Mesenchymal stem cell (in vitro differentiated cells and primary cell): ENCODE data around the gene CYP19A1.

ENCODE experiments used
- DNase-seq: peaks from one replicate; pipeline ENCODE4 v3.0.0-alpha.2; 2013
- H2AFZ ChIP-seq: one replicate; pipeline ENCODE4 v1.6.1; 2013; ENCODE audit warnings: low read depth, mild to moderate bottlenecking, control low read depth, inconsistent platforms, low read length, moderate library complexity
- H2AK5ac ChIP-seq: 2 replicates; pipeline ENCODE4 v1.6.1; 2013; ENCODE audit warnings: low read length, moderate library complexity, mild to moderate bottlenecking, inconsistent platforms; ENCODE audit not compliant: severe bottlenecking
- H2BK120ac ChIP-seq: one replicate; pipeline ENCODE4 v1.6.1; 2013; ENCODE audit warnings: low read depth, mild to moderate bottlenecking, inconsistent platforms, low read length, moderate library complexity
- H2BK12ac ChIP-seq, 2 experiments: one replicate each; pipeline ENCODE4 v1.6.1; 2013; ENCODE audit warnings: inconsistent platforms in 2 of 2, low read length in 2 of 2, mild to moderate bottlenecking in 2 of 2, moderate library complexity in 2 of 2, control low read depth in 1 of 2
- H2BK15ac ChIP-seq: one replicate; pipeline ENCODE4 v1.6.1; 2013; ENCODE audit warnings: mild to moderate bottlenecking, low read depth, inconsistent platforms; ENCODE audit not compliant: poor library complexity, severe bottlenecking
- H2BK5ac ChIP-seq: 2 replicates; pipeline ENCODE4 v1.6.1; 2013; ENCODE audit warnings: low read depth, mild to moderate bottlenecking, low read length, control low read depth, inconsistent platforms; ENCODE audit not compliant: poor library complexity, severe bottlenecking
- H3K14ac ChIP-seq, 2 experiments: one replicate each; pipeline ENCODE4 v1.6.1; 2013; ENCODE audit warnings: inconsistent platforms in 2 of 2, low read length in 2 of 2, control low read depth in 1 of 2, mild to moderate bottlenecking in 1 of 2, moderate library complexity in 1 of 2
- H3K18ac ChIP-seq, 2 experiments: one replicate each; pipeline ENCODE4 v1.6.1; 2013; ENCODE audit warnings: inconsistent platforms in 2 of 2, low read length in 2 of 2, control low read depth in 1 of 2, low read depth in 1 of 2, mild to moderate bottlenecking in 1 of 2
- H3K23ac ChIP-seq, 2 experiments: one replicate each; pipeline ENCODE4 v1.6.1; 2013; ENCODE audit warnings: inconsistent platforms in 2 of 2, low read length in 2 of 2, mild to moderate bottlenecking in 2 of 2, moderate library complexity in 2 of 2, control low read depth in 1 of 2
- H3K27ac ChIP-seq: 2 replicates; pipeline ENCODE4 v1.5.1; 2013; ENCODE audit warnings: mild to moderate bottlenecking, moderate library complexity, low read length, control low read depth, inconsistent platforms; ENCODE audit not compliant: poor library complexity, severe bottlenecking
- H3K27me3 ChIP-seq, 2 experiments: 2 replicates each; pipeline versions ENCODE4 v1.6.1 to v1.7.0; 2013; ENCODE audit warnings: low read length in 2 of 2, mild to moderate bottlenecking in 2 of 2, moderate library complexity in 2 of 2, control low read depth in 1 of 2, inconsistent platforms in 1 of 2; ENCODE audit not compliant: control insufficient read depth in 1 of 2, insufficient read depth in 1 of 2
- H3K36me3 ChIP-seq, 2 experiments: 2 replicates each; pipeline versions ENCODE4 v1.6.1 to v1.7.0; 2013; ENCODE audit warnings: low read length in 2 of 2, control low read depth in 1 of 2, inconsistent platforms in 1 of 2, low read depth in 1 of 2, mild to moderate bottlenecking in 1 of 2; ENCODE audit not compliant: insufficient read depth in 2 of 2, control insufficient read depth in 1 of 2
- H3K4ac ChIP-seq, 2 experiments: one replicate each; pipeline ENCODE4 v1.6.1; 2013; ENCODE audit warnings: inconsistent platforms in 2 of 2, low read length in 2 of 2, mild to moderate bottlenecking in 2 of 2, moderate library complexity in 2 of 2, control low read depth in 1 of 2, low read depth in 1 of 2
- H3K4me1 ChIP-seq: 2 replicates; pipeline ENCODE4 v1.6.1; 2013; ENCODE audit warnings: low read depth, low read length, control low read depth; ENCODE audit not compliant: control insufficient read depth, insufficient read depth
- H3K4me2 ChIP-seq: 2 replicates; pipeline ENCODE4 v1.6.1; 2013; ENCODE audit warnings: low read length, mild to moderate bottlenecking, inconsistent platforms; ENCODE audit not compliant: poor library complexity, severe bottlenecking
- H3K4me3 ChIP-seq, 2 experiments: 2 replicates each; pipeline versions ENCODE4 v1.5.1 to v1.7.0; 2013; ENCODE audit warnings: low read length in 2 of 2, mild to moderate bottlenecking in 2 of 2, control low read depth in 1 of 2, low read depth in 1 of 2; ENCODE audit not compliant: insufficient read depth in 1 of 2
- H3K79me1 ChIP-seq: replicated peaks from 2 replicates; pipeline ENCODE4 v1.6.1; 2013; ENCODE audit warnings: mild to moderate bottlenecking, control low read depth, low read length, inconsistent platforms; ENCODE audit not compliant: poor library complexity, severe bottlenecking
- H3K9ac ChIP-seq: 2 replicates; pipeline ENCODE4 v1.7.0; 2013; ENCODE audit warnings: mild to moderate bottlenecking, low read length, moderate library complexity
- H3K9me3 ChIP-seq: 2 replicates; pipeline ENCODE4 v1.7.0; 2013; ENCODE audit warnings: mild to moderate bottlenecking, low read length; ENCODE audit not compliant: control insufficient read depth
- H4K8ac ChIP-seq: one replicate; pipeline ENCODE4 v1.6.1; 2013; ENCODE audit warnings: inconsistent platforms, mild to moderate bottlenecking, low read length, moderate library complexity
- H4K91ac ChIP-seq: one replicate; pipeline ENCODE4 v1.6.1; 2013; ENCODE audit warnings: mild to moderate bottlenecking, low read length, inconsistent platforms
- WGBS: methylation state at CpG from one replicate; pipeline ENCODE4 v1.1.7; 2013; ENCODE audit warnings: mixed read lengths; 5-methylcytosine and 5-hydroxymethylcytosine counted together

Gene CYP19A1

GRCh38 chr15:51265037-51265555, 73.3 kb downstream of the CYP19A1 start:
- Histone ChIP-seq H2BK12ac (no peak overlapping the region), H3K9me3 (no peaks in the 10 kb centered on the region)
- WGBS = 83% methylated on average over 5 of the region's 5 CpGs

GRCh38 chr15:51263726-51264125, 74.7 kb downstream of the CYP19A1 start:
- DNase-seq = no peak
- Histone ChIP-seq H3K9me3 (no peaks in the 10 kb centered on the region), H3K9ac (no peak overlapping the region), H2BK120ac (no peak overlapping the region), H3K36me3 (no peaks in the 10 kb centered on the region), H3K27me3 (peaks cover 0 to 51% of the 10 kb centered on the region in 2 experiments), H2AFZ (no peak overlapping the region), H4K8ac (no peak overlapping the region), H2BK5ac (no peak overlapping the region), H3K79me1 (no peaks in the 10 kb centered on the region), H2BK15ac (no peak overlapping the region), H3K27ac (no peak overlapping the region), H3K4me2 (no peak overlapping the region), H3K23ac (no peak overlapping the region), H2BK12ac (no peak overlapping the region), H4K91ac (no peak overlapping the region), H3K4me3 (no peak overlapping the region), H3K4me1 (peaks cover 7% of the 10 kb centered on the region), H2AK5ac (no peak overlapping the region), H3K14ac (no peak overlapping the region), H3K18ac (no peak overlapping the region), H3K4ac (no peak overlapping the region)

More at GRCh38 chr15:51265037-51265555, 73.3 kb downstream of the CYP19A1 start:
- Histone ChIP-seq H3K14ac (peak overlapping the region in 1 of 2 experiments; percentile 41), H3K4ac (no peak overlapping the region), H3K4me1 (peaks cover 7% of the 10 kb centered on the region), H2BK5ac (no peak overlapping the region), H3K18ac (peak overlapping the region in 1 of 2 experiments; percentile 2), H3K4me2 (no peak overlapping the region), H3K79me1 (no peaks in the 10 kb centered on the region), H3K9ac (no peak overlapping the region), H3K4me3 (no peak overlapping the region), H4K91ac (no peak overlapping the region), H3K23ac (peak overlapping the region in 1 of 2 experiments; percentile 89), H3K36me3 (no peaks in the 10 kb centered on the region), H3K27me3 (peaks cover 0 to 56% of the 10 kb centered on the region in 2 experiments), H3K27ac (no peak overlapping the region), H4K8ac (no peak overlapping the region), H2BK15ac (no peak overlapping the region), H2AK5ac (no peak overlapping the region), H2BK120ac (no peak overlapping the region), H2AFZ (no peak overlapping the region)
- DNase-seq = no peak

- no peak overlapping the region for H3K4ac ChIP-seq
- H2BK15ac ChIP-seq = no peak overlapping the region
- H3K9me3 ChIP-seq = no peaks in the 10 kb centered on the region
- no peak for DNase-seq
- H2AFZ ChIP-seq = no peak overlapping the region
- peaks cover under 1 to 47% of the 10 kb centered on the region in 2 experiments for H3K27me3 ChIP-seq
- H3K27ac ChIP-seq = no peak overlapping the region
- H3K9ac ChIP-seq = no peak overlapping the region
- no peak overlapping the region for H3K23ac ChIP-seq
- H3K36me3 ChIP-seq = no peaks in the 10 kb centered on the region
- no peak overlapping the region for H2BK12ac ChIP-seq
- no peak overlapping the region for H3K4me3 ChIP-seq
- 59% methylated on average over 3 of the region's 3 CpGs for WGBS
- H3K14ac ChIP-seq = no peak overlapping the region
- H3K79me1 ChIP-seq = no peaks in the 10 kb centered on the region
- H3K18ac ChIP-seq = no peak overlapping the region
- no peak overlapping the region for H2AK5ac ChIP-seq
- H2BK5ac ChIP-seq = no peak overlapping the region
- H3K4me1 ChIP-seq = peaks cover 7% of the 10 kb centered on the region
- no peak overlapping the region for H2BK120ac ChIP-seq
- no peak overlapping the region for H4K8ac ChIP-seq
- H4K91ac ChIP-seq = no peak overlapping the region
- H3K4me2 ChIP-seq = no peak overlapping the region
Observed at GRCh38 chr15:51263116-51263515, 75.3 kb downstream of the CYP19A1 start.

GRCh38 chr15:51262463-51262862, 75.9 kb downstream of the CYP19A1 start:
- no peaks in the 10 kb centered on the region for H3K79me1 ChIP-seq
- H3K4me1 ChIP-seq = peaks cover 6% of the 10 kb centered on the region
- H3K23ac ChIP-seq = no peak overlapping the region
- no peak overlapping the region for H2BK15ac ChIP-seq
- H3K36me3 ChIP-seq = no peaks in the 10 kb centered on the region
- no peaks in the 10 kb centered on the region for H3K9me3 ChIP-seq
- DNase-seq = no peak
- H3K9ac ChIP-seq = no peak overlapping the region
- H4K8ac ChIP-seq = no peak overlapping the region
- H2AK5ac ChIP-seq = no peak overlapping the region
- no peak overlapping the region for H3K4me3 ChIP-seq
- no peak overlapping the region for H2BK12ac ChIP-seq
- no peak overlapping the region for H3K27ac ChIP-seq
- H4K91ac ChIP-seq = no peak overlapping the region
- H3K4ac ChIP-seq = no peak overlapping the region
- H2BK5ac ChIP-seq = no peak overlapping the region
- H3K14ac ChIP-seq = no peak overlapping the region
- no CpG with 5 or more reads among the region's 2 CpGs for WGBS
- no peak overlapping the region for H2AFZ ChIP-seq
- H3K27me3 ChIP-seq = peaks cover 6 to 41% of the 10 kb centered on the region in 2 experiments
- H3K4me2 ChIP-seq = no peak overlapping the region
- no peak overlapping the region for H3K18ac ChIP-seq
- no peak overlapping the region for H2BK120ac ChIP-seq
